GM21529 (cell line): ENCODE results near the gene ROBO1.
A peak's percentile ranks its signal among the peaks of the same experiment; 100 is the strongest.

ENCODE experiments used
- ATAC-seq: cut with Tn5 transposase; IDR thresholded peaks from one replicate; pipeline ENCODE4 v1.9.1; 2021; ENCODE audit not compliant: unreplicated experiment

ROBO1 gene

GRCh38 chr3:78937475-78937874 lies 830.3 kb downstream of the ROBO1 start:
- no peak for ATAC-seq

- no peak for ATAC-seq
Measured at GRCh38 chr3:78927759-78928158, 840.0 kb downstream of the ROBO1 start.

- no peak for ATAC-seq
Measured at GRCh38 chr3:78926523-78926922, 841.3 kb downstream of the ROBO1 start.

GRCh38 chr3:78924711-78925110 lies 843.1 kb downstream of the ROBO1 start:
- no peak for ATAC-seq

- peak; percentile 85 for ATAC-seq
Measured at GRCh38 chr3:78919021-78919755, 848.6 kb downstream of the ROBO1 start.

GRCh38 chr3:78918361-78919020 lies 849.3 kb downstream of the ROBO1 start:
- peak; percentile 41 for ATAC-seq

- ATAC-seq: no peak
Measured at GRCh38 chr3:78917536-78917935, 850.3 kb downstream of the ROBO1 start.

- ATAC-seq: no peak
Measured at GRCh38 chr3:78913711-78914110, 854.1 kb downstream of the ROBO1 start.

- no peak for ATAC-seq
Measured at GRCh38 chr3:78912687-78913086, 855.1 kb downstream of the ROBO1 start.

GRCh38 chr3:78912259-78912658 lies 855.5 kb downstream of the ROBO1 start:
- no peak for ATAC-seq

GRCh38 chr3:78911394-78911793 lies 856.4 kb downstream of the ROBO1 start:
- ATAC-seq: no peak

GRCh38 chr3:78908236-78908635 lies 859.6 kb downstream of the ROBO1 start:
- ATAC-seq: no peak

- ATAC-seq: no peak
Measured at GRCh38 chr3:78907367-78907766, 860.4 kb downstream of the ROBO1 start.

- ATAC-seq: no peak
Measured at GRCh38 chr3:78906930-78907329, 860.9 kb downstream of the ROBO1 start.

- ATAC-seq: no peak
Measured at GRCh38 chr3:78906245-78906644, 861.6 kb downstream of the ROBO1 start.

GRCh38 chr3:78905700-78906099 lies 862.1 kb downstream of the ROBO1 start:
- ATAC-seq: no peak

- no peak for ATAC-seq
Measured at GRCh38 chr3:78901544-78901943, 866.3 kb downstream of the ROBO1 start.

- no peak for ATAC-seq
Measured at GRCh38 chr3:78900880-78901279, 866.9 kb downstream of the ROBO1 start.

- ATAC-seq: no peak
Measured at GRCh38 chr3:78900426-78900825, 867.4 kb downstream of the ROBO1 start.

- no peak for ATAC-seq
Measured at GRCh38 chr3:78895528-78895927, 872.3 kb downstream of the ROBO1 start.

- no peak for ATAC-seq
Measured at GRCh38 chr3:78894787-78895186, 873.0 kb downstream of the ROBO1 start.

GRCh38 chr3:78893161-78893560 lies 874.6 kb downstream of the ROBO1 start:
- ATAC-seq: no peak

GRCh38 chr3:78889348-78889747 lies 878.5 kb downstream of the ROBO1 start:
- no peak for ATAC-seq
